Kidney epithelial cell (primary cell): ENCODE data around the gene MARK3. TPM values are rescaled to one million over a fixed set of nuclear protein-coding genes. Genes with fewer than 3 reads are reported as not detected.

Experiments used
- DNase-seq: peaks from one replicate; pipeline ENCODE4 v3.0.0-alpha.2; 2010; ENCODE audit warnings: low read depth
- H3K27me3 ChIP-seq: 2 replicates; pipeline ENCODE4 v1.6.0; 2011; ENCODE audit warnings: low read length; ENCODE audit not compliant: control insufficient read depth, insufficient read depth
- H3K36me3 ChIP-seq: 2 replicates; pipeline ENCODE4 v1.5.1; 2011; ENCODE audit warnings: low read length; ENCODE audit not compliant: control insufficient read depth, insufficient read depth
- H3K4me3 ChIP-seq: 2 replicates; pipeline ENCODE4 v1.5.1; 2011; ENCODE audit warnings: low read depth, mild to moderate bottlenecking, control low read depth, low read length
- total RNA-seq: library from RNA; depleted of rRNA; stranded (reverse); fragments of >200 nt; gene quantifications from 2 replicates; pipeline ENCODE4 v1.2.3, GENCODE V29; 2015
- TF ChIP-seq, protein P1 (sequence below): IDR thresholded peaks from 2 replicates; pipeline ENCODE4 v1.5.1; 2011; ENCODE audit warnings: mild to moderate bottlenecking, moderate library complexity, low read length, control low read depth, inconsistent platforms; ENCODE audit not compliant: insufficient read depth, poor library complexity, severe bottlenecking

MARK3 gene
- total RNA-seq, 1 donor from 2014 or later, result 74.1 TPM

GRCh38 chr14:103536693-103537092 is 151.5 kb downstream of the MARK3 start:
- H3K4me3 ChIP-seq, result no peak overlapping the region
- no peaks in the 10 kb centered on the region for H3K27me3 ChIP-seq
- DNase-seq, result no peak
- TF ChIP-seq, protein P1, sequence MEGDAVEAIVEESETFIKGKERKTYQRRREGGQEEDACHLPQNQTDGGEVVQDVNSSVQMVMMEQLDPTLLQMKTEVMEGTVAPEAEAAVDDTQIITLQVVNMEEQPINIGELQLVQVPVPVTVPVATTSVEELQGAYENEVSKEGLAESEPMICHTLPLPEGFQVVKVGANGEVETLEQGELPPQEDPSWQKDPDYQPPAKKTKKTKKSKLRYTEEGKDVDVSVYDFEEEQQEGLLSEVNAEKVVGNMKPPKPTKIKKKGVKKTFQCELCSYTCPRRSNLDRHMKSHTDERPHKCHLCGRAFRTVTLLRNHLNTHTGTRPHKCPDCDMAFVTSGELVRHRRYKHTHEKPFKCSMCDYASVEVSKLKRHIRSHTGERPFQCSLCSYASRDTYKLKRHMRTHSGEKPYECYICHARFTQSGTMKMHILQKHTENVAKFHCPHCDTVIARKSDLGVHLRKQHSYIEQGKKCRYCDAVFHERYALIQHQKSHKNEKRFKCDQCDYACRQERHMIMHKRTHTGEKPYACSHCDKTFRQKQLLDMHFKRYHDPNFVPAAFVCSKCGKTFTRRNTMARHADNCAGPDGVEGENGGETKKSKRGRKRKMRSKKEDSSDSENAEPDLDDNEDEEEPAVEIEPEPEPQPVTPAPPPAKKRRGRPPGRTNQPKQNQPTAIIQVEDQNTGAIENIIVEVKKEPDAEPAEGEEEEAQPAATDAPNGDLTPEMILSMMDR, result no peak
- no peaks in the 10 kb centered on the region for H3K36me3 ChIP-seq

GRCh38 chr14:103537175-103537990 is 152.2 kb downstream of the MARK3 start:
- no peaks in the 10 kb centered on the region for H3K27me3 ChIP-seq
- no peak overlapping the region for H3K4me3 ChIP-seq
- DNase-seq, result no peak
- H3K36me3 ChIP-seq, result no peaks in the 10 kb centered on the region
- TF ChIP-seq, protein P1, result no peak

DNA sequence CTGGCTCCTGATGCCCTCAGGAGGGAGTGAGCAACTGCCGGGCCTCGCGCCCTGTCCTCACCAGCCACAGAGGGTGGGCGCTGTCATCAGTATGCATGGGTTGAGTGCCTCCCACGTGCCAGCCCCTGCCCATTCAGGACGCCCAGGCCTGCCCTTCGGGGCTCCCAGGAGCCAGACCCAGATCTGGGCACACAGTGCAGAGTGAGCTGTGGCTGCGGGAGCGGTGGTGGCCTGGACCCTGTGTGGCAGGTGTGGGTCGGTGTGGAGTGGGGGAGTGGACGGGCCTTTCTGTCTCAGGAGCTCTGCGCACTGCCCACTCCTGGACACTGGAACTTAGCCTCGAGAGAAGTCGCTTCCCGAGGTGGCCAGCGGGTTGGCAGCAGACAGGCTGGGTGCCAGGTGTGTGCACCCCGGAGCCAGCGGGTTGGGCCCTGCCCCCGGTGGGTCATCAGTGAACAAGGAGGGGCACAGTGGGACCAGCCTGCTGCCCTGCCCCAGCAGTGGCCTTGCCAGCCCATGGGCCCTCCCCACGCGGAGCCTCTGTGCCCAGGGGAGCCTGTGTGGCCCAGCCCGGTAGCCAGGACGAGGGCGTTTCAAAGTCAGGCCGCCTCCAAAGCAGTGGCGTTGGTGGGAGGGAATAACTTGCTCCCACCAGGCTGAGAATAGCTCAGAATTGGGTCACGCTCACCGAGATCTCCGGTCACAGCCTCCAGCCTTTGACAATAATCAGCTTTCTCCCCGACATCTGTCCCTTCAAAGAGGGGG is 153.3 kb downstream of the MARK3 start:
- Histone ChIP-seq H3K27me3 (no peaks in the 10 kb centered on the region), H3K4me3 (no peak overlapping the region), H3K36me3 (no peaks in the 10 kb centered on the region)
- DNase-seq, result no peak
- TF ChIP-seq, protein P1, result no peak

DNA sequence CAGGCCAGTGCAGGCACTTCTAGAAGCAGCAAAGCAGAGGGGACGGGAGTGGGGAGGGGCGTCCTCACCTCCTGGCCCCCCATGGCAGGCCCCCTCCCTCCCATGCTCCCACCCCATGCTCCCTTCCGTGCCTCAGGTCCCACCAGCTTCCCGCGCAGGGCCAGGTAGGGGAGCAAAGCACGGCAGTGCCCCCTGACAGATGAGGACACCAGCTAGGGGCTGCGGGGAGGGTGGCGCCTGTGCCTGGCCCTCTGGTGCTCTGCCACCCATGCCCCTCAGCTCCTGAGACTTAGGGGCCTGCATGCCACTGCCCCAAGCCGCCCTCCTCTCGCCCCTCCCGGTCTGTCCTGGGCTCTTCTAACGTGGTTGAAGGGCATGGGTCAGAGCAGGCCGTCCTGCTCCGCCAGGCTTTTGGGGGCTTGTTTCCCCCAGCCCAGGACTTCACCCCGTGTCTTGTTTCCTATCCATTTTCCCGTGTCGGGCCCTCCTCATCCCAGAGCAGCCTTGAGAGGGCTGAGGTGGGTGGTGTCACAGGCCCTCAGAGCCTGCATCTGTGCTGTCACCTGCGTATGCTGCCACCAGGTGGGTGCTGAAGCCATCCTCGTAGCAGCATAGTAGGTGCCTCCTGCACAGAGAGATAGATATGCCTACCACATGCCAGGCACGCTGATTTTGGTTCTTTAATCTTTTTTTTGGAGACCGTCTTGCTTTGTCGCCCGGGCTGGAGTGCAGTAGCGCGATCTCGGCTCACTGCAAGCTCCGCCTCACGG is 154.0 kb downstream of the MARK3 start:
- H3K27me3 ChIP-seq, result no peaks in the 10 kb centered on the region
- H3K36me3 ChIP-seq, result no peaks in the 10 kb centered on the region
- H3K4me3 ChIP-seq, result no peak overlapping the region
- TF ChIP-seq, protein P1, result no peak
- DNase-seq, result no peak

- TF ChIP-seq, protein P1, result no peak
- no peak overlapping the region for H3K4me3 ChIP-seq
- DNase-seq, result no peak
Measured at GRCh38 chr14:103540821-103541708, 155.8 kb downstream of the MARK3 start.

More at GRCh38 chr14:103540821-103541708, 155.8 kb downstream of the MARK3 start:
- Histone ChIP-seq H3K27me3 (no peaks in the 10 kb centered on the region), H3K36me3 (no peaks in the 10 kb centered on the region)
